Liver (tissue), 2 donors: ENCODE measurements around the gene AK1.
A peak's percentile ranks its signal among the peaks of the same experiment; 100 is the strongest.

Source experiments
- ZBTB33 ChIP-seq: IDR thresholded peaks from 2 replicates; pipeline ENCODE4 v1.6.1; 2016; ENCODE audit warnings: antibody characterized with exemption
- TF ChIP-seq, protein P1 (sequence below): fragments of 150-350 bp; IDR thresholded peaks from 2 replicates; pipeline ENCODE4 v1.5.1; 2017; ENCODE audit warnings: improper control_type of control experiment, low read depth, low read length; ENCODE audit not compliant: missing input control
- donor health status: healthy.

DNA sequence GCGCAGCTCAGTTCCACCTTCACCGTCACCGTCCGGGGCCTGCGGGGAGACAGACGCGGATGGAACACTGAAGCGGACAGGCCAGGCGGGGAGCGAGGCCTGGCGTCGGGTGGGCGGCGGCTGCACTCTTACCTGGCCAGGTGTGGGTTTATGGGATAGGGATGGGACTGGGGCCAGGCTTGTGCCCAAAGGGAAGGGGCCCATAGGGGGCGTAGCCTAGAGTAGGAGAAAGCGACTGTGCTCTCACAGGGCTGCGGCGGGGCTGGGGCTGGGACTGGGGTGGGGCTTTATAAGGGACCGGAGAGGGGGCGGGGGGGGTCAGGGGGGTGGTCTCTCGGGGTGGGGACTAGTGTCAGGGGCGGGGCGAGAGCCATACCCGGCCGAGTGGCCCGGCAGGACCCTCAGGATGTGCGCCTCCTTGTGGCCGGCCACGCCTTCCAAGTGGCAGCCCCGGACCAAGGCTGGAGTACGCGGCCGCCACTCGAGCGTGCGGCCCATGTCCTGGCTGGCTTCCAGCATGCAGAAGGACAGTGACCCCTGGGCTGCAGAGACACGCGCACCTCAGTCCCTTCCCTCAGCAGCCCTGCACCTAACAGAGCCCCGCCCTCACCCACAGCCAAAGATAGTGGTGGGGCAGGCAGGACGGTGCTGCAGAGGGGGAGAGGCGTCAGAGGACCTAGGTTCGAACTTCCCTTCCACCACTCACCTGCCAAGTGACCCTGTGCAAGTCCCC is 52.0 kb downstream of the AK1 start:
- TF ChIP-seq, protein P1, sequence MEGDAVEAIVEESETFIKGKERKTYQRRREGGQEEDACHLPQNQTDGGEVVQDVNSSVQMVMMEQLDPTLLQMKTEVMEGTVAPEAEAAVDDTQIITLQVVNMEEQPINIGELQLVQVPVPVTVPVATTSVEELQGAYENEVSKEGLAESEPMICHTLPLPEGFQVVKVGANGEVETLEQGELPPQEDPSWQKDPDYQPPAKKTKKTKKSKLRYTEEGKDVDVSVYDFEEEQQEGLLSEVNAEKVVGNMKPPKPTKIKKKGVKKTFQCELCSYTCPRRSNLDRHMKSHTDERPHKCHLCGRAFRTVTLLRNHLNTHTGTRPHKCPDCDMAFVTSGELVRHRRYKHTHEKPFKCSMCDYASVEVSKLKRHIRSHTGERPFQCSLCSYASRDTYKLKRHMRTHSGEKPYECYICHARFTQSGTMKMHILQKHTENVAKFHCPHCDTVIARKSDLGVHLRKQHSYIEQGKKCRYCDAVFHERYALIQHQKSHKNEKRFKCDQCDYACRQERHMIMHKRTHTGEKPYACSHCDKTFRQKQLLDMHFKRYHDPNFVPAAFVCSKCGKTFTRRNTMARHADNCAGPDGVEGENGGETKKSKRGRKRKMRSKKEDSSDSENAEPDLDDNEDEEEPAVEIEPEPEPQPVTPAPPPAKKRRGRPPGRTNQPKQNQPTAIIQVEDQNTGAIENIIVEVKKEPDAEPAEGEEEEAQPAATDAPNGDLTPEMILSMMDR, result peak; percentile 36
- TF ChIP-seq ZBTB33, result no peak
